ENCODE measurements around the gene HEPN1. TPM values are rescaled to one million over a fixed set of nuclear protein-coding genes. Genes with fewer than 3 reads are reported as not detected.

The HEPN1 gene
- total and polyA plus RNA-seq, 9 of the 15 experiments (the other 6 are each of a cell fraction or from before 2014, with no cell fraction given), result not detected

DNA sequence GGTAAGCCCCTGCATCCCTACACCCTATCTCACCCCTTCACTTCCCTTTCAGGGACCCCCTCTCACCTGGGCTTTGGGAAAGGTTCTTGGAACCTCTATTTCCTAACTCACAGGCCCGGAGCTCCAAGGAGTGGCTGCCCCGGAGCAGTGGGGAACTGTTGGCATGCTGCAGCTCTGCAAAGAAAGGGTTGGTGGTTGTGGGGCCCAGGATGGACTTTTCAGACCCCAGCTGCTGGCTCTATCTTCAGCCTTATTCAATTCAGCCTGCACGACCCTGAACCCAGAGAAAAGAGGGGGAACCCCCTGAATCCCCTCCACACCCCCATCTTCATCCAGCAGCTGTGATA lies 31.4 kb upstream of the HEPN1 start:
- H3K4me3 ChIP-seq, result no peak overlapping the region
- intact Hi-C loops (cut with micrococcal nuclease), result no loop called here
- CTCF ChIA-PET (ENCODE audit: low intra/inter-chr PET ratio), result no interaction called here
- FAIRE-seq, result no peak
- no peaks in the 10 kb centered on the region for H3K9me3 ChIP-seq (replicated peaks; ENCODE audit: control insufficient read depth, insufficient read depth, low read depth, low read length)
- in situ Hi-C loops (cut with MboI), result no loop called here
- TF ChIP-seq HNRNPUL1 (IDR thresholded peaks at IDR 0.05; ENCODE audit: low read length) (no peak), IRF2 (CRISPR knock-in tag; IDR thresholded peaks at IDR 0.05) (no peak), MYC (IDR thresholded peaks at IDR 0.05; ENCODE audit: low read depth, low read length) (no peak), MYC (CRISPR knock-in tag; IDR thresholded peaks at IDR 0.05; ENCODE audit: borderline replicate concordance, low read depth) (no peak), TCF7 (IDR thresholded peaks at IDR 0.05; ENCODE audit: borderline replicate concordance) (no peak), CEBPG (CRISPR knock-in tag; IDR thresholded peaks at IDR 0.05) (no peak), CEBPG (tag; conservative IDR thresholded peaks at IDR 0.05 in 1 of 2, IDR thresholded peaks at IDR 0.05 in 1 of 2) (no peak)
- TF ChIP-seq, protein P1, sequence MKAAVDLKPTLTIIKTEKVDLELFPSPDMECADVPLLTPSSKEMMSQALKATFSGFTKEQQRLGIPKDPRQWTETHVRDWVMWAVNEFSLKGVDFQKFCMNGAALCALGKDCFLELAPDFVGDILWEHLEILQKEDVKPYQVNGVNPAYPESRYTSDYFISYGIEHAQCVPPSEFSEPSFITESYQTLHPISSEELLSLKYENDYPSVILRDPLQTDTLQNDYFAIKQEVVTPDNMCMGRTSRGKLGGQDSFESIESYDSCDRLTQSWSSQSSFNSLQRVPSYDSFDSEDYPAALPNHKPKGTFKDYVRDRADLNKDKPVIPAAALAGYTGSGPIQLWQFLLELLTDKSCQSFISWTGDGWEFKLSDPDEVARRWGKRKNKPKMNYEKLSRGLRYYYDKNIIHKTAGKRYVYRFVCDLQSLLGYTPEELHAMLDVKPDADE (conservative IDR thresholded peaks at IDR 0.05; ENCODE audit: control insufficient read depth, low read depth, low read length), result no peak
- TF ChIP-seq, protein P2, sequence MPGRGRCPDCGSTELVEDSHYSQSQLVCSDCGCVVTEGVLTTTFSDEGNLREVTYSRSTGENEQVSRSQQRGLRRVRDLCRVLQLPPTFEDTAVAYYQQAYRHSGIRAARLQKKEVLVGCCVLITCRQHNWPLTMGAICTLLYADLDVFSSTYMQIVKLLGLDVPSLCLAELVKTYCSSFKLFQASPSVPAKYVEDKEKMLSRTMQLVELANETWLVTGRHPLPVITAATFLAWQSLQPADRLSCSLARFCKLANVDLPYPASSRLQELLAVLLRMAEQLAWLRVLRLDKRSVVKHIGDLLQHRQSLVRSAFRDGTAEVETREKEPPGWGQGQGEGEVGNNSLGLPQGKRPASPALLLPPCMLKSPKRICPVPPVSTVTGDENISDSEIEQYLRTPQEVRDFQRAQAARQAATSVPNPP (IDR thresholded peaks at IDR 0.05; ENCODE audit: borderline replicate concordance, insufficient read depth, insufficient read length), result no peak
- TF ChIP-seq, protein P3, sequence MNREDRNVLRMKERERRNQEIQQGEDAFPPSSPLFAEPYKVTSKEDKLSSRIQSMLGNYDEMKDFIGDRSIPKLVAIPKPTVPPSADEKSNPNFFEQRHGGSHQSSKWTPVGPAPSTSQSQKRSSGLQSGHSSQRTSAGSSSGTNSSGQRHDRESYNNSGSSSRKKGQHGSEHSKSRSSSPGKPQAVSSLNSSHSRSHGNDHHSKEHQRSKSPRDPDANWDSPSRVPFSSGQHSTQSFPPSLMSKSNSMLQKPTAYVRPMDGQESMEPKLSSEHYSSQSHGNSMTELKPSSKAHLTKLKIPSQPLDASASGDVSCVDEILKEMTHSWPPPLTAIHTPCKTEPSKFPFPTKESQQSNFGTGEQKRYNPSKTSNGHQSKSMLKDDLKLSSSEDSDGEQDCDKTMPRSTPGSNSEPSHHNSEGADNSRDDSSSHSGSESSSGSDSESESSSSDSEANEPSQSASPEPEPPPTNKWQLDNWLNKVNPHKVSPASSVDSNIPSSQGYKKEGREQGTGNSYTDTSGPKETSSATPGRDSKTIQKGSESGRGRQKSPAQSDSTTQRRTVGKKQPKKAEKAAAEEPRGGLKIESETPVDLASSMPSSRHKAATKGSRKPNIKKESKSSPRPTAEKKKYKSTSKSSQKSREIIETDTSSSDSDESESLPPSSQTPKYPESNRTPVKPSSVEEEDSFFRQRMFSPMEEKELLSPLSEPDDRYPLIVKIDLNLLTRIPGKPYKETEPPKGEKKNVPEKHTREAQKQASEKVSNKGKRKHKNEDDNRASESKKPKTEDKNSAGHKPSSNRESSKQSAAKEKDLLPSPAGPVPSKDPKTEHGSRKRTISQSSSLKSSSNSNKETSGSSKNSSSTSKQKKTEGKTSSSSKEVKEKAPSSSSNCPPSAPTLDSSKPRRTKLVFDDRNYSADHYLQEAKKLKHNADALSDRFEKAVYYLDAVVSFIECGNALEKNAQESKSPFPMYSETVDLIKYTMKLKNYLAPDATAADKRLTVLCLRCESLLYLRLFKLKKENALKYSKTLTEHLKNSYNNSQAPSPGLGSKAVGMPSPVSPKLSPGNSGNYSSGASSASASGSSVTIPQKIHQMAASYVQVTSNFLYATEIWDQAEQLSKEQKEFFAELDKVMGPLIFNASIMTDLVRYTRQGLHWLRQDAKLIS (CRISPR knock-in tag; IDR thresholded peaks at IDR 0.05), result no peak
- TF ChIP-seq, protein P4, sequence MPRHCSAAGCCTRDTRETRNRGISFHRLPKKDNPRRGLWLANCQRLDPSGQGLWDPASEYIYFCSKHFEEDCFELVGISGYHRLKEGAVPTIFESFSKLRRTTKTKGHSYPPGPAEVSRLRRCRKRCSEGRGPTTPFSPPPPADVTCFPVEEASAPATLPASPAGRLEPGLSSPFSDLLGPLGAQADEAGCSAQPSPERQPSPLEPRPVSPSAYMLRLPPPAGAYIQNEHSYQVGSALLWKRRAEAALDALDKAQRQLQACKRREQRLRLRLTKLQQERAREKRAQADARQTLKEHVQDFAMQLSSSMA (CRISPR knock-in tag; IDR thresholded peaks at IDR 0.05), result no peak
- TF ChIP-seq, protein P5, sequence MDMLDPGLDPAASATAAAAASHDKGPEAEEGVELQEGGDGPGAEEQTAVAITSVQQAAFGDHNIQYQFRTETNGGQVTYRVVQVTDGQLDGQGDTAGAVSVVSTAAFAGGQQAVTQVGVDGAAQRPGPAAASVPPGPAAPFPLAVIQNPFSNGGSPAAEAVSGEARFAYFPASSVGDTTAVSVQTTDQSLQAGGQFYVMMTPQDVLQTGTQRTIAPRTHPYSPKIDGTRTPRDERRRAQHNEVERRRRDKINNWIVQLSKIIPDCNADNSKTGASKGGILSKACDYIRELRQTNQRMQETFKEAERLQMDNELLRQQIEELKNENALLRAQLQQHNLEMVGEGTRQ (CRISPR knock-in tag; IDR thresholded peaks at IDR 0.05), result no peak
- no peak for DNase-seq (ENCODE audit: extremely low read depth in 1 of 4, low spot score in 3 of 4)
- H3K9ac ChIP-seq (ENCODE audit: insufficient read depth in 1 of 2, low read depth in 2 of 2, low read length in 2 of 2), result no peak overlapping the region
- H3K79me2 ChIP-seq (ENCODE audit: control insufficient read depth, insufficient read depth, low read length), result no peaks in the 10 kb centered on the region
- H4K20me1 ChIP-seq (replicated peaks; ENCODE audit: control insufficient read depth, insufficient read depth, low read length), result 0 out of 2 replicates have a peak, but pooled peaks cover under 1% of the 10 kb centered on the region
- H3K9me1 ChIP-seq (ENCODE audit: control insufficient read depth, insufficient read depth, low read length), result no peaks in the 10 kb centered on the region
- ATAC-seq, result no peak
- no peaks in the 10 kb centered on the region for H3K36me3 ChIP-seq (ENCODE audit: control insufficient read depth, insufficient read depth, low read length)
- WGBS (ENCODE audit: insufficient coverage, low coverage, missing lambda C conversion rate), result 0% methylated on average over 3 of the region's 3 CpGs
- no TSS peak for BruUV-seq (replicated peaks)
- H3K27me3 ChIP-seq (ENCODE audit: control insufficient read depth in 2 of 2, insufficient read depth in 2 of 2, low read length in 2 of 2), result peaks cover 14 to 61% of the 10 kb centered on the region in 2 experiments; a peak in 4 of 5 replicates
- H2AFZ ChIP-seq (ENCODE audit: low read depth, low read length), result no peak overlapping the region
- peaks cover 6 to 7% of the 10 kb centered on the region in 2 experiments; a peak in 2 of 5 replicates for H3K4me1 ChIP-seq (replicated peaks in 1 of 2; ENCODE audit: control insufficient read depth in 2 of 2, insufficient read depth in 2 of 2, low read length in 2 of 2)
- no peak overlapping the region for H3K27ac ChIP-seq (ENCODE audit: extremely low read depth, low read depth, low read length)
- POLR2A ChIA-PET, result interaction anchor here (0.7 kb wide), 1 partner anchor 32 kb away, joined by 3 read pairs; no protein-coding TSS in a partner anchor
- no peak overlapping the region for H3K4me2 ChIP-seq (ENCODE audit: insufficient read depth, low read length)

Measured in K562 (cell line).